T-helper 2 cell treated with Interferon-gamma antibody and Interleukin-4, amounts not matched to agents 5 μg/mL and 100 μg/mL, for 36 hours (primary cell): ENCODE data around the gene ADAMTS9.

Experiments
- DNase-seq: peaks from one replicate; pipeline ENCODE4 v3.0.0; 2021; ENCODE audit warnings: low spot score
- H3K27ac Mint-ChIP-seq: one replicate; pipeline ENCODE4 v1.8.0; 2021; ENCODE audit warnings: mild to moderate bottlenecking, mixed read lengths
- H3K27me3 Mint-ChIP-seq: one replicate; pipeline ENCODE4 v1.8.0; 2021; ENCODE audit warnings: low read depth, mixed read lengths
- H3K36me3 Mint-ChIP-seq: one replicate; pipeline ENCODE4 v1.8.0; 2021; ENCODE audit warnings: low read depth, mixed read lengths
- H3K4me1 Mint-ChIP-seq: one replicate; pipeline ENCODE4 v1.8.0; 2021; ENCODE audit warnings: low read depth, mixed read lengths
- H3K4me3 Mint-ChIP-seq: one replicate; pipeline ENCODE4 v1.8.0; 2022; ENCODE audit warnings: mild to moderate bottlenecking, moderate library complexity, mixed read lengths
- H3K9me3 Mint-ChIP-seq: one replicate; pipeline ENCODE4 v1.8.0; 2021; ENCODE audit warnings: mixed read lengths

ADAMTS9 gene

DNA sequence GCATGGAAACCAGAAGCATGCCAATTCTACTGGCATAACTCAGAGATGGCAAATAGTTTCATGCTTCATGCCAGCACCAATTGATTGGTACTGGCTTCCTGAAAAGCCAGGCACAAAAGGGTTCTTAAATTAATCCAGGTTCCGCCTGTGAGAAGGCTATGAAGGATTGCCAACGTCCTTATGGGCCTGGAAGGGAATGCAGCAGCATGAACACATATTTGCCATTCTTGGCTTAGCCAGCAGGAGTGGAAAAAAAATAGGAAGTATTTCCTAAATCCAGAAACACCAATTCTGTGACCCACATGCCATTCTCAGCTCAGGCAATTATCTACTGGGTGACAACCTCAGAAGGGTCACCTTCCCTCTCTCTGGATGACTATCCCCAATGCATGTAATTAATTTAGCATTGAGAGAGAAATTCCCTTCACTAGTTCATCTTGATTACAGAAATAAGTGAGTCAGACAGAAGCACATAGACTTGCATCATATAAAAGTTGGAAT lies 36.0 kb downstream of the ADAMTS9 start:
- Mint-ChIP-seq H3K4me3 (no peak overlapping the region), H3K9me3 (no peaks in the 10 kb centered on the region), H3K27ac (no peak overlapping the region), H3K27me3 (no peaks in the 10 kb centered on the region), H3K4me1 (no peaks in the 10 kb centered on the region), H3K36me3 (no peaks in the 10 kb centered on the region)
- DNase-seq: no peak

DNA sequence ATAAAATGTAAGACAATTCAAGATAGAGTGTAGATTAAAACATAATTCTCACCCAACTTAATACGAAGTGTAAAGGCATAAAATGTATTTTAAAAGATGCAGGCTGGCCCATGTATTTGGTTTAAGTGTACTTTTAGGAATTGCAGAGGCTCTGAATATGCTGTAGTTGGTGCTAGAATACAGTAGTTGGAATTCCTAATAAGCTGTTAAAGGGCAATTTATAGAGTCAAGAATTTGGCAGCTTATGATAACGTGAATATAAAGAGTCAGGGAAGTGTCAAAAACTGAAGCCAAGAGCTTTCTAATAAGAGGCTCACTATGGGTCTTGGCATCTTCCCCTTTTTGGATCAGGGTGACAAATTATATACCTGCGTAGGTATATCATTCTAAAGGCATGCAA lies 36.5 kb downstream of the ADAMTS9 start:
- Mint-ChIP-seq H3K36me3 (no peaks in the 10 kb centered on the region), H3K4me1 (no peaks in the 10 kb centered on the region), H3K9me3 (no peaks in the 10 kb centered on the region), H3K27me3 (no peaks in the 10 kb centered on the region), H3K27ac (no peak overlapping the region), H3K4me3 (no peak overlapping the region)
- DNase-seq: no peak

DNA sequence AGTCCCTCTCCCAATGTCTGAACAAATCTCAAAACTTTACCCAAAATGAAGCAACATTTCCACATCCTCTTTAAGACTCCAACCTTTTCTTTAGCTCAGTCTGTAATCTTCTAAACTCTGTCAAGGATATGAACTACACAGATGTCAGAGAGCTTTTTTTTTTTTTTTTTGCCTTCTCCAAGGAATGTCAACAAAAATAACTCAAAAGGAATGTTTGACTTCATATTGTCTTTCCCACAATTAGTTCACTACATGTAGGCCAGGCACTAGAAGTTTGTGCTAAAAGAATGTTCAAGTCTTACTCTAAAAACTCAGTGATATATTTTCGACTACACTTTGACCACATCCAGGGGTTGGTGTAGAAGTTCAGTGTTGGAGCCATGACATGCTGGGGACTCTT lies 37.1 kb downstream of the ADAMTS9 start:
- H3K9me3 Mint-ChIP-seq: no peaks in the 10 kb centered on the region
- H3K27me3 Mint-ChIP-seq: no peaks in the 10 kb centered on the region
- DNase-seq: no peak
- H3K27ac Mint-ChIP-seq: no peak overlapping the region
- H3K4me3 Mint-ChIP-seq: no peak overlapping the region
- H3K4me1 Mint-ChIP-seq: no peaks in the 10 kb centered on the region
- no peaks in the 10 kb centered on the region for H3K36me3 Mint-ChIP-seq

DNA sequence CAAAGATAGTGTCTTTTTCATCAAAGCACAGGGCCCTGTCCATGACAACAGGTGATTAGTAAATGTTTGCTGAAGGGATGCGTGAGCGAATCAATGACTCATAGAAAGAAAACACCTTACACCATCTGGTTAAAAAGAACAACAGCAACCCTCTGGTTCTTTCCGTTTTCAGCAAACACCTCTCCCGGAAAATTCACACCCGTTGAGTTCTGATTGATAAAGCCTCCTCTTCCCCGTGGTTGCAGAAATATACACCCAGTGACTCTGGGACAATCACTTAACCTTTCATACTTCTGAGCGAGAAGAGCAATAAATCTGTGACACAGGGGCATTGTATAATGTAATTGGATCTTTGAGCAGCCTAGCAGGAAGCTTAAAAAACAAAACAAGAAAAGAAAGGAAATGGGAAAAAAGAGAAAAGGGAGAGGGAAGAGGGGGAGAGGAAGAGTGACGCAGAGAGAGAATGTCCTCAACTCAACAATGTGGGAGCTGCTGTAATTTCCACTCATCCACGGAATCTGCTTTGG lies 37.6 kb downstream of the ADAMTS9 start:
- Mint-ChIP-seq H3K4me1 (no peaks in the 10 kb centered on the region), H3K27me3 (no peaks in the 10 kb centered on the region), H3K9me3 (no peaks in the 10 kb centered on the region), H3K27ac (no peak overlapping the region), H3K36me3 (no peaks in the 10 kb centered on the region), H3K4me3 (no peak overlapping the region)
- no peak for DNase-seq

DNA sequence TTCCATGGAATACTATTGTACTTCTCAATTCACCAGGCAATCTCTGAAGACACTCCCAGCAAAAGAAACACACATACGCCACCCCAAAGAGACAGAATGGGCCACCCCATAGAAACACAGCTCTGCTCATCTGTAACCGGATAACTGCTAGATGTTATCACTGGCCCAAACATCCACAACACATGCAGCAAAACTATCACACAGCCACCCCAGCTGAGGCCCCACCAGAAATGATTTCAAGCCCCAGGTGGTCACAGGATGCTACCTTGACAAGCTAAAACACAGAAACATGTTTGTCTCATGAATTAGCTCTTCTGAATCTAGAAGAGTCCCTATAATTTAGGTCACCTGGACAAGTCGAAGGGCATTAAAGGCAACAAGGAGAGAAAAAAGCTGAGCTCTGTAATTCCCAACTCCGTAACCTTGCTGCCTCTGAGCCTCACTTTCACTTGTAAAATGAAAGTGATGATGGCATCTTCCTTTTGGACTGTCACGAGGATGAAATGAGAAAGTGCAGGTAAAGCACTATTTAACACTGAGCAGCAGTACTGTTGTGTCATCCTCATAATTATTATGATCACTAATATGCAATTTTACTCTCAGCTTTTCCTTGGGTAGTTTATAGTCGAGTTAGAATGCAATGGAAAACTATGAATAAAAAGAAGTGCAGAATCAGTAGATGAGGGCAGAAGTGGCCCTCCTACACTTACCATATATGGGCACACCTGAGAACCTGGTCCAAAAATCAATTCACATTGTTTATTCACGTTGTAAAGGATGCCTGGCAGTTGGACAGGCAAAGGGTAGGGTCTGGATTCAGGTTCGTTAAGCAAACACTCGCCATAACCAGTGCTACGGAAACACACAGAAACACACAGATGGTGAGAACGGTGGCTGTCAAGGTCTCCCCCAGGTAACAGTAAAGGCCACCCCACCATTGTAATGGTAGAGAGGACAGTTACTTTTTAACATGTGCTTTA lies 38.6 kb downstream of the ADAMTS9 start:
- no peaks in the 10 kb centered on the region for H3K27me3 Mint-ChIP-seq
- no peak for DNase-seq
- H3K27ac Mint-ChIP-seq: no peak overlapping the region
- no peaks in the 10 kb centered on the region for H3K9me3 Mint-ChIP-seq
- no peaks in the 10 kb centered on the region for H3K4me1 Mint-ChIP-seq
- no peak overlapping the region for H3K4me3 Mint-ChIP-seq
- no peaks in the 10 kb centered on the region for H3K36me3 Mint-ChIP-seq

DNA sequence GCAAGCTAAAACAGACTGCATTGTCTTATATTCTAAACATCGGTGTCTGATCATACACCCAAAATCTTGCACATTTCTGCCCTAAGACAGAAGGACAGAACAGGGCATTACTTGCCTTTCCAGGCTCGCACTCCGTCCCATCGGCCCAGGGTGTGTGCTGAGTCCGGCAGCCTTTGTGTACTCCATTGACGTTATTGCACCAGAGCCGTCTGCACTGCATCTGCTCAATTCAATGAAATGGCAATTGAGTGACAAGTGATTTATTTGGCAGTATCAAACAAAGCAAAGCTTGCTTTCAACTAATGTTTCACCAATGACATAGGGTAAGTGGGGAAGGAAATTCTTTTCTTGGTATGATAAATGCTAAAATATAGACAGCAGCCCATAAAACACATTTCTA lies 40.0 kb downstream of the ADAMTS9 start:
- H3K4me3 Mint-ChIP-seq: no peak overlapping the region
- no peak overlapping the region for H3K27ac Mint-ChIP-seq
- no peaks in the 10 kb centered on the region for H3K27me3 Mint-ChIP-seq
- H3K4me1 Mint-ChIP-seq: no peaks in the 10 kb centered on the region
- H3K36me3 Mint-ChIP-seq: no peaks in the 10 kb centered on the region
- H3K9me3 Mint-ChIP-seq: no peaks in the 10 kb centered on the region
- no peak for DNase-seq

DNA sequence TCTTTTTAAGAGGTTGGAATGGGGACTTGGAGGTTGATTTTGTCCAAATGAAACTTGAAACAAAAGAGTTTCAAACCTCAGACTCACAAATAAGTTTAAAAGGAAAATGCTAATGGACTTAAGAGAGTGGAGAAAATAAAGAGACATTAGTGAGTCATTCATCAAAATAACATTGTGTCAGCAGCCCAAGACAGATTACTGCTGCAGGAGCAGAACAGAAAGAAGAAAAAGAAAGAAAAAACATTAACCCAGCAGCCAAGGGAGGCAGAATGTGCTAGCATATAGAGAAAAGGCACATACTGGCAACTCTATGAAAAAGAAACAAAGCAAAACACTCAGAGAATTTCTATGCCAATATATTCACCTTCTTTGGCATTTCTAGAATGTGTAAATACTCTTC lies 42.6 kb downstream of the ADAMTS9 start:
- Mint-ChIP-seq H3K4me1 (no peaks in the 10 kb centered on the region), H3K27me3 (no peaks in the 10 kb centered on the region), H3K4me3 (no peak overlapping the region), H3K9me3 (no peaks in the 10 kb centered on the region), H3K36me3 (no peaks in the 10 kb centered on the region), H3K27ac (no peak overlapping the region)
- no peak for DNase-seq

DNA sequence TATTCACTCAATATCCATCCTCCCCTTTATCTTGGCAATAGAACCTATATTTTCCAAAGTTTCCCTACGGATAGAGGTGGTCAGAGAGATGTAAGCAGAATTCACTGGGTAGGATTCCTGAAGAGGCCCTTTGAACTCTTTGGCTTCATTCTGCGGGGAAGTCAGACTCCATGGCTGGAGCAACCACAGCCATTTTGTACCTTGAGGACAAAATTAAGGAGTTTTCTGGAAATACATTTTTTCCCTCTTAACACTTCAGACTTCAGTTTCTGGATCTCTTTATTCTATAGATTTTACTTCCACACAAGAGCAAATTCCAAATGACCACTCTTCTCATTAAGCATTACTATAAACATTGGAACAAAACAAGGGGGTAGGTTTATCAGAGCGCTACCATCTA lies 43.3 kb downstream of the ADAMTS9 start:
- Mint-ChIP-seq H3K27ac (no peak overlapping the region), H3K9me3 (no peaks in the 10 kb centered on the region), H3K4me1 (no peaks in the 10 kb centered on the region), H3K27me3 (no peaks in the 10 kb centered on the region), H3K36me3 (no peaks in the 10 kb centered on the region), H3K4me3 (no peak overlapping the region)
- DNase-seq: no peak

DNA sequence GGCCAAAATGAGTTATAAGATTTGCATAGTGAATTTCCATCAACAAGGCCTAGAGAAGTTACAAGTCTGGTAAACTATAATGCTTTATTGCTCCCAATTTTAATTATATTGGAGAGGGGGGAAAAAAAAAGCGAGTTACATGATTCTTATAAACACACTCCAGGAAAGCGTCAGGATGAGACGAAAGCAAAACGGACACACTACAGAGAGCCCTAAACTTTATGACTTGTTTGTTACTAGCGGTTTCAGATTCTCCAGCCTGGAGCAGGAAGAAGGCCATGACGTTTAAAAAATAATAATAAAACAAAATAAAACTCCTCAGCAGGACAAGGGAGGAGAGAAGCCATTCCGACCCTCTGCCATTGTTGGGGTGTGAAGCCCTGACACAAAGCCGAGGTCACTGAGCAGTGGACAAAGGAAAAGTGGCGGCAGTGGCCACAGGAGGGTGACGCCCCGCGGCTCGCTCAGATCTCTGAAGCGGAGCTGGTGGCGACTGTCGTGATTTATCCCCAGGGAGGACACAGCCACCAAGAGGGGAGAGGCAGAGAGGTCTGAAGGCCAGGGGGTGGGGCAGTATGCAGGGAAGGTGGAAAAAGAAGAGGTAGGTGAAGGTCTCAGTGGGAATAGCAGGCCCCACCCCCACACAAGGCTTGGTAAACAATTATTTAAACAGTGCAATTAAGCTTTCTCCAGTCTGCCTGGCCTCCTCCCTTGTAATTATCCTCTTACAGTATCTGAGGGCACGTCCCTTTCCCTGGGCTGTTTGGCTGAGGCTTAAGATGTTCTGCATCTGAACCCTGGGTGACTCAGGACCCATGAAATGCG lies 45.3 kb downstream of the ADAMTS9 start:
- Mint-ChIP-seq H3K27ac (no peak overlapping the region), H3K27me3 (no peaks in the 10 kb centered on the region), H3K9me3 (no peaks in the 10 kb centered on the region), H3K36me3 (no peaks in the 10 kb centered on the region), H3K4me3 (no peak overlapping the region), H3K4me1 (no peaks in the 10 kb centered on the region)
- no peak for DNase-seq

DNA sequence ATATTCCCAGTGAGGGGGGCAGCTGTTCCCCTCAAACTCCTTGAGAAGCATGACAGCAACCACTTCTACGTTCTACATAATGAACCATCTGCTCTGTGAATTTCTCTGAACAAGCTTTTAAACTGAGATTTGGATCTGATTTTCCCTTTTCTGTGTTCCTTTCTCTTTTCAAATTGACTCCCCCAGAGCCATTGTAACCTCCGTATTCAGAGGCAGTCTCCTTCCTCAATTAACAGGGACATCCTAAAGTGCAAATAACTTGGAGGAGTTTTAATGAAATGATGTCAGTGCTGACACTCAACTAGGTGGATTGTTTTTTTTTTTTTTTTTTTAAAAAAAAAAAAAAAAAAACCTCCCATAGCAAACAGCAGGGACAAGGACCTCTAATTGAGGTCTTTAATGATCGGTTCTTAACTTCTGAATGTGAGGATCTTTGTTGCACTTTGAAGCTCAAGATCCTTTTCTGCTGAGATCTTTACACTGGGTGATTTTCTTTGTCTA lies 48.8 kb downstream of the ADAMTS9 start:
- no peak for DNase-seq
- Mint-ChIP-seq H3K9me3 (no peaks in the 10 kb centered on the region), H3K36me3 (no peaks in the 10 kb centered on the region), H3K4me3 (no peak overlapping the region), H3K27ac (no peak overlapping the region), H3K27me3 (no peaks in the 10 kb centered on the region), H3K4me1 (no peaks in the 10 kb centered on the region)

DNA sequence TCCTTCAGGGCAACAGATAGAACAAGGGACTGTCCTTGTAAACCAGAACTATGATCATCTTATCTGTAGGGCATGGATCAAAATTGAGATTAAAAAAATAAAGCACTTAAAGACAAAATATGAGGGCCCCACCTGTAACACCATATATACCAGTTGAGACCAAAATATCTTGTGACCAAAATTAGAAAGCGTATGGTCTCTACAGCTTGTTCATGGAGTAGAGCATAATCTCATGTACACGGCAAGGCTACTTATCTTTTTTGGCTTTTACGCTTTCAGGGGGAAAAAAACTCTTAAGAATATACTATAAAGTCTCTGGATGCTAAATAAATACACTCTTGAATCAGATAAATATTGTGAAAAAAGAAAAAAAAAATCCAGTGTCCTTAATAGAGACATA lies 49.3 kb downstream of the ADAMTS9 start:
- DNase-seq: no peak
- Mint-ChIP-seq H3K4me1 (no peaks in the 10 kb centered on the region), H3K36me3 (no peaks in the 10 kb centered on the region), H3K27ac (no peak overlapping the region), H3K27me3 (no peaks in the 10 kb centered on the region), H3K9me3 (no peaks in the 10 kb centered on the region), H3K4me3 (no peak overlapping the region)

DNA sequence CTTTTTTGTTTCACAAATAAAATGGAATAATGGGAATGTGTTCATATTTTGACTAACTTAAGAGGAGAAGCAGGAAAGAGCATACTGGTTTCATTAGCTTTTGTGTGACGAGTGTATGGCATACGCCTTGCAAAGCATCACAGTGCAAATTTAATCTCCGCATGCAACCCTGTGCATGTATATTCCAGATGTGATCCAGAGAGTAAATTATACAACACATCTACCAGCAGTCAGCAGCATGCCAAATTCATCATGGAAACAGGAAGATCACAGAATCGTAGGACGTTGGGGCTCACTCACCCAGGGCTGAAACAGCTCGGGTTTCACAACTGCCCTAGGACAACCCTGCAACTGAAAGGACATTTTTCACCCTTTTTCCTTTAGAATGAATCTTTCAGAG lies 53.4 kb downstream of the ADAMTS9 start:
- H3K4me3 Mint-ChIP-seq: no peak overlapping the region
- DNase-seq: no peak
- H3K9me3 Mint-ChIP-seq: no peaks in the 10 kb centered on the region
- H3K27ac Mint-ChIP-seq: no peak overlapping the region
- H3K27me3 Mint-ChIP-seq: no peaks in the 10 kb centered on the region
- no peaks in the 10 kb centered on the region for H3K4me1 Mint-ChIP-seq
- no peaks in the 10 kb centered on the region for H3K36me3 Mint-ChIP-seq

DNA sequence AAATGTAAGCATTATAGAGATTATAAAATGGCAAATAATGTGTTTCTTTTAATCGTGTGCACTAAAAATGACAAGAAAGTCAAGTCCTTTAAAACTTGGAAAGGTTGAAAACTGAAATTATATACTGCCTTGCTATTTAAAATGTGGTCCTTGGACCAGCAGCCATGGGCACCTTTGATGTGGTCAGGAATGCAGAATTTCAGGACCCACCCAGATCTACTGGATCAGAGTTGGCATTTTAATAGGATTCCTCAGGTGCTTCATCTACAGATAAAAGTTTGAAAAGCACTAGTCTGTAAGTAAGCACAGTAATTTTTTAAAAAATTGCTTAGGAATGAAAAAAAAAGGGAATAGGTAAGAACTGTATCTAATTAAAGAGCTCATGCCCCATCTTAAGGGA lies 55.8 kb downstream of the ADAMTS9 start:
- no peak for DNase-seq
- H3K9me3 Mint-ChIP-seq: no peaks in the 10 kb centered on the region
- H3K4me1 Mint-ChIP-seq: no peaks in the 10 kb centered on the region
- H3K36me3 Mint-ChIP-seq: no peaks in the 10 kb centered on the region
- no peak overlapping the region for H3K27ac Mint-ChIP-seq
- no peaks in the 10 kb centered on the region for H3K27me3 Mint-ChIP-seq
- H3K4me3 Mint-ChIP-seq: no peak overlapping the region
